Parathyroid adenoma (tissue), 2 donors: ENCODE measurements around the gene BIRC6.

Experiments used
- H2AFZ ChIP-seq: fragments of 300-600 bp; sonication (generic); one replicate; pipeline ENCODE4 v1.7.0; 2017; ENCODE audit warnings: antibody characterized with exemption, mild to moderate bottlenecking
- H3K27ac ChIP-seq: fragments of 300-600 bp; sonication (generic); one replicate; pipeline ENCODE4 v1.7.0; 2017
- H3K27me3 ChIP-seq: fragments of 300-600 bp; sonication (generic); one replicate; pipeline ENCODE4 v1.7.0; 2017; ENCODE audit warnings: low read length; ENCODE audit not compliant: control insufficient read depth, insufficient read depth
- H3K36me3 ChIP-seq: fragments of 300-600 bp; sonication (generic); one replicate; pipeline ENCODE4 v1.7.0; 2017; ENCODE audit warnings: low read length; ENCODE audit not compliant: control insufficient read depth, insufficient read depth
- H3K4me1 ChIP-seq: fragments of 300-600 bp; sonication (generic); one replicate; pipeline ENCODE4 v1.7.0; 2017; ENCODE audit warnings: control low read depth
- H3K4me2 ChIP-seq: fragments of 300-600 bp; sonication (generic); one replicate; pipeline ENCODE4 v1.7.0; 2017; ENCODE audit warnings: low read length
- H3K4me3 ChIP-seq: fragments of 300-600 bp; sonication (generic); one replicate; pipeline ENCODE4 v1.7.0; 2017; ENCODE audit warnings: low read depth, low read length
- H3K79me2 ChIP-seq: fragments of 300-600 bp; sonication (generic); one replicate; pipeline ENCODE4 v1.7.0; 2017; ENCODE audit warnings: control low read depth
- H3K9ac ChIP-seq: fragments of 300-600 bp; sonication (generic); one replicate; pipeline ENCODE4 v1.7.0; 2017; ENCODE audit warnings: mild to moderate bottlenecking
- H3K9me3 ChIP-seq: fragments of 300-600 bp; sonication (generic); one replicate; pipeline ENCODE4 v1.7.0; 2017; ENCODE audit warnings: low read length; ENCODE audit not compliant: control insufficient read depth
- CTCF ChIP-seq: fragments of 300-600 bp; sonication (generic); IDR thresholded peaks from one replicate; pipeline ENCODE4 v1.7.0; 2017; ENCODE audit warnings: antibody characterized with exemption, mild to moderate bottlenecking
- donor health status: primary hyperparathyroidism.

BIRC6 gene

GRCh38 chr2:32386739-32387138, 29.9 kb downstream of the BIRC6 start:
- Histone ChIP-seq H3K4me1 (no peaks in the 10 kb centered on the region), H3K36me3 (no peaks in the 10 kb centered on the region), H3K79me2 (peaks cover 30% of the 10 kb centered on the region), H3K27ac (no peak overlapping the region), H3K9ac (no peak overlapping the region), H3K4me2 (no peak overlapping the region), H3K4me3 (no peak overlapping the region), H3K9me3 (no peaks in the 10 kb centered on the region), H2AFZ (no peak overlapping the region), H3K27me3 (no peaks in the 10 kb centered on the region)
- TF ChIP-seq CTCF, result no peak

- Histone ChIP-seq H2AFZ (no peak overlapping the region), H3K9ac (no peak overlapping the region), H3K79me2 (no peaks in the 10 kb centered on the region), H3K27me3 (no peaks in the 10 kb centered on the region), H3K4me3 (no peak overlapping the region), H3K27ac (no peak overlapping the region), H3K36me3 (no peaks in the 10 kb centered on the region), H3K4me2 (no peak overlapping the region), H3K9me3 (no peaks in the 10 kb centered on the region), H3K4me1 (no peaks in the 10 kb centered on the region)
- no peak for TF ChIP-seq CTCF
These were observed 42.4 kb downstream of the BIRC6 start for GRCh38 chr2:32399221-32399620.

GRCh38 chr2:32402091-32402490, 45.3 kb downstream of the BIRC6 start:
- Histone ChIP-seq H3K9ac (no peak overlapping the region), H3K9me3 (no peaks in the 10 kb centered on the region), H3K4me2 (no peak overlapping the region), H3K4me1 (no peaks in the 10 kb centered on the region), H3K27ac (no peak overlapping the region), H3K4me3 (no peak overlapping the region), H3K79me2 (no peaks in the 10 kb centered on the region), H3K27me3 (no peaks in the 10 kb centered on the region), H2AFZ (no peak overlapping the region), H3K36me3 (no peaks in the 10 kb centered on the region)
- no peak for TF ChIP-seq CTCF

- H3K79me2 ChIP-seq, result no peaks in the 10 kb centered on the region
- H2AFZ ChIP-seq, result no peak overlapping the region
- H3K9me3 ChIP-seq, result no peaks in the 10 kb centered on the region
- no peaks in the 10 kb centered on the region for H3K36me3 ChIP-seq
- H3K9ac ChIP-seq, result no peak overlapping the region
- no peaks in the 10 kb centered on the region for H3K4me1 ChIP-seq
- no peak overlapping the region for H3K4me3 ChIP-seq
- no peaks in the 10 kb centered on the region for H3K27me3 ChIP-seq
- TF ChIP-seq CTCF, result no peak
- no peak overlapping the region for H3K4me2 ChIP-seq
- no peak overlapping the region for H3K27ac ChIP-seq
These were observed 47.0 kb downstream of the BIRC6 start for GRCh38 chr2:32403782-32404181.

GRCh38 chr2:32404691-32405090, 47.9 kb downstream of the BIRC6 start:
- H3K27me3 ChIP-seq, result no peaks in the 10 kb centered on the region
- H3K36me3 ChIP-seq, result no peaks in the 10 kb centered on the region
- H3K79me2 ChIP-seq, result no peaks in the 10 kb centered on the region
- no peak overlapping the region for H3K4me3 ChIP-seq
- no peak overlapping the region for H3K9ac ChIP-seq
- TF ChIP-seq CTCF, result no peak
- no peaks in the 10 kb centered on the region for H3K9me3 ChIP-seq
- H2AFZ ChIP-seq, result no peak overlapping the region
- H3K4me2 ChIP-seq, result no peak overlapping the region
- no peak overlapping the region for H3K27ac ChIP-seq
- no peaks in the 10 kb centered on the region for H3K4me1 ChIP-seq
